Panc1 (cell line): ENCODE measurements around the gene MPZL1. TPM values are rescaled to one million over a fixed set of nuclear protein-coding genes. Genes with fewer than 3 reads are reported as not detected.

Source experiments
- ATAC-seq: fragments of 200-7000 bp; cut with Tn5 transposase; 2 replicates; pipeline ENCODE4 v1.9.1; 2020; ENCODE audit warnings: mild to moderate bottlenecking, moderate library complexity
- BruUV-seq: library from RNA; stranded (reverse); fragments of 400-500 nt; replicated peaks from 2 replicates; lab custom pipeline; 2021; lab: Mats Ljungman, UMichigan
- CTCF ChIA-PET: fragments of 300-600 bp; sonication (Branson Sonifier 250); formaldehyde crosslinking; loops from one replicate; lab custom pipeline; 2022; ENCODE audit warnings: antibody characterized with exemption; lab: Charles Lee
- POLR2A ChIA-PET: fragments of 300-600 bp; sonication (Branson Sonifier 250); formaldehyde crosslinking; loops from one replicate; lab custom pipeline; 2022; ENCODE audit warnings: antibody characterized with exemption; lab: Charles Lee
- DNase-seq: peaks from one replicate; pipeline ENCODE4 v3.0.0-alpha.2; 2010; ENCODE audit warnings: low read depth, low spot score
- H3K27ac ChIP-seq: 2 replicates; pipeline ENCODE4 v1.5.1; 2011; ENCODE audit warnings: mild to moderate bottlenecking, low read length, inconsistent platforms
- H3K27me3 ChIP-seq: fragments of 200-500 bp; sonication (Bioruptor generic); 2 replicates; pipeline ENCODE4 v1.6.0; 2014; ENCODE audit warnings: low read length, inconsistent platforms; ENCODE audit not compliant: control insufficient read depth, insufficient read depth
- H3K36me3 ChIP-seq: fragments of 200-500 bp; sonication (Bioruptor generic); 2 replicates; pipeline ENCODE4 v1.5.1; 2014; ENCODE audit warnings: inconsistent platforms, mild to moderate bottlenecking, low read length, moderate library complexity; ENCODE audit not compliant: control insufficient read depth, insufficient read depth
- H3K4me1 ChIP-seq: 2 replicates; pipeline ENCODE4 v1.5.1; 2011; ENCODE audit warnings: inconsistent platforms, mild to moderate bottlenecking, low read length, moderate library complexity; ENCODE audit not compliant: control insufficient read depth, insufficient read depth
- H3K4me3 ChIP-seq, 2 experiments: 2 replicates each; pipeline ENCODE4 v1.5.1; 2011 to 2012; ENCODE audit warnings: low read depth in 2 of 2, low read length in 2 of 2, mild to moderate bottlenecking in 2 of 2, inconsistent platforms in 1 of 2, moderate library complexity in 1 of 2
- H3K9me3 ChIP-seq: fragments of 200-500 bp; sonication (Bioruptor generic); 2 replicates; pipeline ENCODE4 v1.5.1; 2014; ENCODE audit warnings: low read depth, mild to moderate bottlenecking, inconsistent platforms, low read length, moderate library complexity; ENCODE audit not compliant: control insufficient read depth, insufficient read depth
- POLR2AphosphoS5 ChIP-seq: IDR thresholded peaks from 2 replicates; pipeline ENCODE4 v1.6.1; 2012; ENCODE audit warnings: mild to moderate bottlenecking, low read depth, low read length, moderate library complexity
- REST ChIP-seq, 2 experiments: IDR thresholded peaks; 2 replicates each; pipeline ENCODE4 v1.6.1; 2011 to 2012; ENCODE audit warnings: low read depth in 2 of 2, control low read depth in 1 of 2, low read length in 1 of 2, mild to moderate bottlenecking in 1 of 2, moderate library complexity in 1 of 2; ENCODE audit not compliant: insufficient read depth in 1 of 2
- SIN3A ChIP-seq: IDR thresholded peaks from 2 replicates; pipeline ENCODE4 v1.6.1; 2012; ENCODE audit warnings: low read depth, mild to moderate bottlenecking, low read length, moderate library complexity, borderline replicate concordance; ENCODE audit not compliant: insufficient read depth
- TCF7L2 ChIP-seq: IDR thresholded peaks from 2 replicates; pipeline ENCODE4 v1.6.1; 2011; ENCODE audit warnings: mild to moderate bottlenecking, low read depth, low read length, inconsistent platforms
- in situ Hi-C: cut with HindIII; loops from 2 replicates; pipeline ENCODE4 v1.10.0; 2016; ENCODE audit warnings: low sequenced_read_pairs, low pct_unique_long_range_greater_than_20kb
- intact Hi-C: fragments of 100-400 bp; cut with micrococcal nuclease; formaldehyde crosslinking; loops from one replicate; pipeline ENCODE4 v1.10.0; 2022; ENCODE audit not compliant: unreplicated experiment
- total RNA-seq: library from RNA; stranded (reverse); gene quantifications from one replicate; pipeline ENCODE4 v1.2.1, GENCODE V29; 2021; ENCODE audit not compliant: unreplicated experiment
- TF ChIP-seq, protein P1 (sequence below): fragments of 450-650 bp; IDR thresholded peaks from 2 replicates; pipeline ENCODE4 v1.5.1; 2017; ENCODE audit warnings: mild to moderate bottlenecking

MPZL1 gene
- total RNA-seq, 1 experiment from 2014 or later: 72.0 TPM

DNA sequence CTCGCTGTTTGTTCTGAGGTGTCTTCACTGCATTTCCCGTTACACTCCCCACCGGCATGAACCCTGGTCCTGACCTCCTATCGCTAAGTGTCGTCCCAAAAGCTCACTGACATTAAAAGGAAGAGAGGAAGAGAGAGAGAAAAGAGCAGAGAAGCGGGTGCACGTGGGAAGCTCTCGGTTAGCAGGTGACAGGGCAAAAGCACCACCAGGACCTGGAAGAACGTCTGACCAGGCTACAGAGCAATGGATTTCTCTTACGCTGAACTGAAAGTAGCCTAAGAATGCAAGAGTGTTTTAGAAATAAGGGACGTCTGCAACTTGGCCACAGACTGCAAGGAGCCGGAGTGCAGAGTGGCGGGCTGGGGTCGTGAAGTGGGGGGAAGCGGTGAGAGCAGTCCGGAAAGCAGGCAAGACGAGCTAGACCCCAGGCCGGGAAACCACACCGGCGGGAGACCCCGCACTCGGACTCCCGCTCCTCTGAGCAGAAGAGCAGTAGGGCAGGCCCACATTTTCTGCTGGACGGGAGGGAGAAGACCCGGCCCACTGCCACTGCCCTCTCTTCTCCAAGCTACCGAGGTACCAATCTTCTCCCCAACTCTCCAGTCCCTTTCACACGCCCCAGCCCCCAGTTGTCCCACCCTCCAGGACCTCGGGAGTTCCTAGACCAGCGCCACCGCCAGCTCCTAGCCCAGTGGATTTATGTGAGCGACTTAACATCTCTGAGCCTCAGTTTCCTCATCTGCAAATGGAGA, 8.3 kb upstream of the MPZL1 start:
- Histone ChIP-seq H3K27me3 (no peaks in the 10 kb centered on the region), H3K4me1 (peaks cover 6% of the 10 kb centered on the region; the same call in 1 of the 2 replicates), H3K27ac (peak overlapping the region; percentile 92), H3K4me3 (peak overlapping the region; percentile 92 to 94), H3K9me3 (no peaks in the 10 kb centered on the region), H3K36me3 (no peaks in the 10 kb centered on the region)
- no TSS peak for BruUV-seq
- ATAC-seq (0 out of 2 replicates have a peak, but pooled peaks have one; percentile 2), DNase-seq (no peak)
- in situ Hi-C loops (no loop called here), intact Hi-C loops (no loop called here)
- ChIA-PET POLR2A (interaction anchor here (0.6 kb wide), 3 partner anchors 105 to 493 kb away, joined by 3 to 5 read pairs (median 4); no protein-coding TSS in a partner anchor), CTCF (interaction anchor here (0.6 kb wide), 1 partner anchor 658 kb away, joined by 4 read pairs; no protein-coding TSS in a partner anchor)
- TF ChIP-seq, protein P1, sequence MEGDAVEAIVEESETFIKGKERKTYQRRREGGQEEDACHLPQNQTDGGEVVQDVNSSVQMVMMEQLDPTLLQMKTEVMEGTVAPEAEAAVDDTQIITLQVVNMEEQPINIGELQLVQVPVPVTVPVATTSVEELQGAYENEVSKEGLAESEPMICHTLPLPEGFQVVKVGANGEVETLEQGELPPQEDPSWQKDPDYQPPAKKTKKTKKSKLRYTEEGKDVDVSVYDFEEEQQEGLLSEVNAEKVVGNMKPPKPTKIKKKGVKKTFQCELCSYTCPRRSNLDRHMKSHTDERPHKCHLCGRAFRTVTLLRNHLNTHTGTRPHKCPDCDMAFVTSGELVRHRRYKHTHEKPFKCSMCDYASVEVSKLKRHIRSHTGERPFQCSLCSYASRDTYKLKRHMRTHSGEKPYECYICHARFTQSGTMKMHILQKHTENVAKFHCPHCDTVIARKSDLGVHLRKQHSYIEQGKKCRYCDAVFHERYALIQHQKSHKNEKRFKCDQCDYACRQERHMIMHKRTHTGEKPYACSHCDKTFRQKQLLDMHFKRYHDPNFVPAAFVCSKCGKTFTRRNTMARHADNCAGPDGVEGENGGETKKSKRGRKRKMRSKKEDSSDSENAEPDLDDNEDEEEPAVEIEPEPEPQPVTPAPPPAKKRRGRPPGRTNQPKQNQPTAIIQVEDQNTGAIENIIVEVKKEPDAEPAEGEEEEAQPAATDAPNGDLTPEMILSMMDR: no peak
- TF ChIP-seq REST (IDR thresholded peaks at IDR 0.05; ENCODE audit: insufficient read depth in 1 of 2, low read depth in 2 of 2, low read length in 1 of 2) (no peak), POLR2AphosphoS5 (no peak), SIN3A (no peak), TCF7L2 (no peak)

DNA sequence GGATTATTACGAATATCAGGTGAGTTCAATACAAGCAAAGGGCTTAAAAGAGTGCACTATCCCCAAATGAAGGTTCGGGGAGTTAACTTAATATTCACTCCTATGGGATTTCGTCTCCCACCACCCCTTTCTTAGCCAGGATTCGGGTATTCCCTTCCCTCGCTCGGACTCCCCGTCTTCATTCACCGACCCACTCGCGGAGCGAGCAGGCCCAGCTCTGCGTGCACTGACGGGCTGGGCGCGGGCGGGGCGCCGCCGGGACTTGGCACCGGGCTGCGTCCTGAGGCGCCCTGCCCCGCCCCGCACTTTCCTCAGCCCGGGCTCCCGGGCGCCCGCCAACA, 7.7 kb upstream of the MPZL1 start:
- ChIA-PET CTCF (interaction anchor here (0.6 kb wide), 1 partner anchor 658 kb away, joined by 4 read pairs; no protein-coding TSS in a partner anchor), POLR2A (interaction anchor here (0.6 kb wide), 3 partner anchors 105 to 494 kb away, joined by 3 to 5 read pairs (median 4); no protein-coding TSS in a partner anchor)
- H3K9me3 ChIP-seq: no peaks in the 10 kb centered on the region
- H3K27me3 ChIP-seq: no peaks in the 10 kb centered on the region
- H3K4me3 ChIP-seq: peak overlapping the region; percentile 92 to 94
- peak; percentile 86 for ATAC-seq
- in situ Hi-C loops (no loop called here), intact Hi-C loops (no loop called here)
- TF ChIP-seq POLR2AphosphoS5: no peak
- no peak for TF ChIP-seq SIN3A
- TF ChIP-seq, protein P1: no peak
- TF ChIP-seq TCF7L2: no peak
- no peak for TF ChIP-seq REST (IDR thresholded peaks at IDR 0.05; ENCODE audit: insufficient read depth in 1 of 2, low read depth in 2 of 2, low read length in 1 of 2)
- no peaks in the 10 kb centered on the region for H3K36me3 ChIP-seq
- peaks cover 6% of the 10 kb centered on the region; the same call in 1 of the 2 replicates for H3K4me1 ChIP-seq
- no TSS peak for BruUV-seq
- DNase-seq: no peak
- peak overlapping the region; percentile 92 for H3K27ac ChIP-seq
